Loucy (cell line): ENCODE data around the gene NUP214.

ENCODE experiments used
- H2AFZ ChIP-seq: fragments of 200-600 bp; sonication (generic); 2 replicates; pipeline ENCODE4 v1.6.0; 2016; ENCODE audit warnings: antibody characterized with exemption, mild to moderate bottlenecking, low read length, moderate library complexity
- H3F3A ChIP-seq: fragments of 200-600 bp; 2 replicates; pipeline ENCODE4 v1.6.0; 2016; ENCODE audit warnings: antibody characterized with exemption, low read depth, mild to moderate bottlenecking
- H3K27me3 ChIP-seq: fragments of 200-600 bp; sonication (generic); 2 replicates; pipeline ENCODE4 v1.6.1; 2014; ENCODE audit warnings: low read length, mild to moderate bottlenecking; ENCODE audit not compliant: insufficient read depth, poor library complexity, severe bottlenecking
- H3K36me3 ChIP-seq: fragments of 200-600 bp; sonication (generic); 2 replicates; pipeline ENCODE4 v1.6.1; 2016; ENCODE audit warnings: low read length; ENCODE audit not compliant: insufficient read depth
- H3K4me1 ChIP-seq: fragments of 200-600 bp; sonication (generic); 2 replicates; pipeline ENCODE4 v1.5.1; 2014; ENCODE audit warnings: low read length, mild to moderate bottlenecking; ENCODE audit not compliant: insufficient read depth, poor library complexity, severe bottlenecking
- H3K4me2 ChIP-seq: fragments of 200-600 bp; sonication (generic); 2 replicates; pipeline ENCODE4 v1.6.0; 2014; ENCODE audit warnings: antibody characterized with exemption, low read length, low read depth, mild to moderate bottlenecking; ENCODE audit not compliant: poor library complexity, severe bottlenecking
- H3K4me3 ChIP-seq: fragments of 200-600 bp; sonication (generic); 2 replicates; pipeline ENCODE4 v1.5.1; 2014; ENCODE audit warnings: low read length, mild to moderate bottlenecking, mixed read lengths; ENCODE audit not compliant: poor library complexity, severe bottlenecking
- H3K79me2 ChIP-seq: fragments of 200-600 bp; sonication (generic); 2 replicates; pipeline ENCODE4 v1.6.1; 2014; ENCODE audit warnings: low read length; ENCODE audit not compliant: insufficient read depth
- H3K9ac ChIP-seq: fragments of 200-600 bp; sonication (generic); 2 replicates; pipeline ENCODE4 v1.6.0; 2014; ENCODE audit warnings: mild to moderate bottlenecking, low read depth, low read length, moderate library complexity; ENCODE audit not compliant: poor library complexity, severe bottlenecking
- H3K9me2 ChIP-seq: fragments of 200-600 bp; sonication (generic); replicated peaks from 2 replicates; pipeline ENCODE4 v1.6.1; 2016; ENCODE audit warnings: low read depth, low read length, mixed read lengths
- H3K9me3 ChIP-seq: fragments of 200-600 bp; sonication (generic); 2 replicates; pipeline ENCODE4 v1.6.1; 2014; ENCODE audit warnings: mild to moderate bottlenecking, antibody characterized with exemption, low read length, low read depth; ENCODE audit not compliant: insufficient read depth
- H4K20me1 ChIP-seq: fragments of 200-600 bp; sonication (generic); 2 replicates; pipeline ENCODE4 v1.6.0; 2014; ENCODE audit warnings: antibody characterized with exemption, low read length, mild to moderate bottlenecking; ENCODE audit not compliant: insufficient read depth, poor library complexity, severe bottlenecking
- CTCF ChIP-seq: fragments of 200-600 bp; sonication (generic); conservative IDR thresholded peaks from 2 replicates; pipeline ENCODE4 v1.5.1; 2014; ENCODE audit warnings: mild to moderate bottlenecking, antibody characterized with exemption, low read length
- EZH2phosphoT487 ChIP-seq: fragments of 200-600 bp; IDR thresholded peaks from 2 replicates; pipeline ENCODE4 v1.6.1; 2018; ENCODE audit warnings: antibody characterized with exemption, mild to moderate bottlenecking, moderate library complexity, borderline replicate concordance

The NUP214 gene

DNA sequence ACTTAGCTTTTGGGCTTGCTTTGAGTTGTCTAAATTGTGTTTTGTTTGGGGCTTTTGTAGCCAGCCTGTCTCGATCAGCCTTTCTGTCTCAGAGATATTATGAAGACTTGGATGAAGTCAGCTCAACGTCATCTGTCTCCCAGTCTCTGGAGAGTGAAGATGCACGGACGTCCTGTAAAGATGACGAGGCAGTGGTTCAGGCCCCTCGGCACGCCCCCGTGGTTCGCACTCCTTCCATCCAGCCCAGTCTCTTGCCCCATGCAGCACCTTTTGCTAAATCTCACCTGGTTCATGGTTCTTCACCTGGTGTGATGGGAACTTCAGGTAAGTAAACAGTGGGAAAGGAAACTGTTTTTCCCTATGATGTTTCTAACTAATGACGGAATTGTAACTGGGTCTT lies 48.6 kb downstream of the NUP214 start:
- Histone ChIP-seq H3K4me2 (no peak overlapping the region), H3K4me1 (peaks cover 4% of the 10 kb centered on the region), H3K4me3 (no peak overlapping the region), H4K20me1 (peaks cover 60% of the 10 kb centered on the region), H2AFZ (no peak overlapping the region), H3K36me3 (peaks cover 79% of the 10 kb centered on the region), H3K9me3 (no peaks in the 10 kb centered on the region), H3K9ac (no peak overlapping the region), H3K9me2 (no peaks in the 10 kb centered on the region), H3K79me2 (peaks cover 46% of the 10 kb centered on the region), H3F3A (peaks cover 12% of the 10 kb centered on the region), H3K27me3 (no peaks in the 10 kb centered on the region)
- TF ChIP-seq CTCF (no peak), EZH2phosphoT487 (no peak)

DNA sequence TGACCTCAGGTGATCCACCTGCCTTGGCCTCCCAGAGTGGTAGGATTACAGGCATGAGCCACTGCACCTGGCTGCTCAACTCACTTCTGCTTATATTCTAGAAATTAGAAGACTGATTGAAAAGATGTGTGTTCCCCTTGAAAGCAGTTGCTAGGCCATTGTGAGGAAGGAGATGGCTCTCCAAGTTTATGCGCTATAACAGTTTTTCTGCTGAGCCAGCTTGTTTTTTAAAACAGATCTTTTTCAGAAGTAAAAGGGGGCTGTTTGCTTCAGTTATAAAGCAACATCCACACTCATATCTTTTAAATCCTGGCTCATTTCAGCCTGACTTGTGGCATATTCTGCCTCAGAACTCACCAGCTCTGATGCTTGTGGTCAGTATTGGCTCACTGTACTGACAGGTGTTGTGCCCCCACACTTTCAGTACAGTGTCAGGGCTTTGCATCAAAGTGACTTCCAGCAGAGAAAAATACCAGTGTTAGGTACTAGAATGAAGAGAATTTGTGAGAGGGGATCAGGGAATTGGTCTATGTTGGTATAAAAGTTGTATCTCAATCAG lies 49.4 kb downstream of the NUP214 start:
- Histone ChIP-seq H3K9ac (no peak overlapping the region), H3K4me1 (peaks cover under 1% of the 10 kb centered on the region), H3K79me2 (peaks cover 46% of the 10 kb centered on the region), H3K27me3 (no peaks in the 10 kb centered on the region), H2AFZ (no peak overlapping the region), H3K36me3 (peaks cover 85% of the 10 kb centered on the region), H3K4me3 (no peak overlapping the region), H3K9me3 (no peaks in the 10 kb centered on the region), H3K9me2 (no peaks in the 10 kb centered on the region), H4K20me1 (peaks cover 61% of the 10 kb centered on the region), H3K4me2 (no peak overlapping the region), H3F3A (peaks cover 12% of the 10 kb centered on the region)
- TF ChIP-seq CTCF (no peak), EZH2phosphoT487 (no peak)

- H3K9me3 ChIP-seq, result no peaks in the 10 kb centered on the region
- H3K4me2 ChIP-seq, result no peak overlapping the region
- H3K4me1 ChIP-seq, result no peaks in the 10 kb centered on the region
- peaks cover 97% of the 10 kb centered on the region for H3K36me3 ChIP-seq
- TF ChIP-seq CTCF, result no peak
- TF ChIP-seq EZH2phosphoT487, result no peak
- H3K4me3 ChIP-seq, result no peak overlapping the region
- no peaks in the 10 kb centered on the region for H3K9me2 ChIP-seq
- H3F3A ChIP-seq, result peaks cover 12% of the 10 kb centered on the region
- H3K9ac ChIP-seq, result no peak overlapping the region
- peaks cover 42% of the 10 kb centered on the region for H3K79me2 ChIP-seq
- H4K20me1 ChIP-seq, result peaks cover 66% of the 10 kb centered on the region
- H3K27me3 ChIP-seq, result no peaks in the 10 kb centered on the region
- no peak overlapping the region for H2AFZ ChIP-seq
Observed at GRCh38 chr9:131177898-131178297, 52.5 kb downstream of the NUP214 start.
